Immature natural killer cell (primary cell): Measurements from ENCODE around the gene RASIP1. TPM values are rescaled to one million over a fixed set of nuclear protein-coding genes. Genes with fewer than 3 reads are reported as not detected.

Experiments
- DNase-seq, 3 donors: peaks; one replicate each; pipeline ENCODE4 v3.0.0; 2022; ENCODE audit warnings: mixed read lengths in 1 of 3
- H3K27ac Mint-ChIP-seq, 6 donors: one replicate each; pipeline ENCODE4 v1.8.0; 2020; ENCODE audit warnings: mixed read lengths in 6 of 6, mild to moderate bottlenecking in 5 of 6, inconsistent platforms in 4 of 6, moderate library complexity in 3 of 6
- H3K27me3 Mint-ChIP-seq, 3 donors: one replicate each; pipeline ENCODE4 v1.8.0; 2020 to 2021; ENCODE audit warnings: low read depth in 3 of 3, mild to moderate bottlenecking in 3 of 3, mixed read lengths in 3 of 3, moderate library complexity in 3 of 3, inconsistent platforms in 1 of 3
- H3K36me3 Mint-ChIP-seq, 3 donors: one replicate each; pipeline ENCODE4 v1.8.0; 2020; ENCODE audit warnings: mixed read lengths in 3 of 3, inconsistent platforms in 2 of 3, mild to moderate bottlenecking in 2 of 3
- H3K4me1 Mint-ChIP-seq, 2 donors: one replicate each; pipeline ENCODE4 v1.8.0; 2020; ENCODE audit warnings: inconsistent platforms in 2 of 2, mild to moderate bottlenecking in 2 of 2, mixed read lengths in 2 of 2, moderate library complexity in 1 of 2
- H3K4me3 Mint-ChIP-seq, 5 donors: one replicate each; pipeline ENCODE4 v1.8.0; 2020; ENCODE audit warnings: mild to moderate bottlenecking in 5 of 5, mixed read lengths in 5 of 5, inconsistent platforms in 3 of 5, moderate library complexity in 3 of 5
- H3K9me3 Mint-ChIP-seq, 6 donors: one replicate each; pipeline ENCODE4 v1.8.0; 2020; ENCODE audit warnings: mild to moderate bottlenecking in 6 of 6, mixed read lengths in 6 of 6, inconsistent platforms in 4 of 6, moderate library complexity in 3 of 6
- polyA plus RNA-seq, 3 donors: library from polyadenylated mRNA; unstranded; fragments of 300-500 nt; fragmentation: Illumina TruSeq; gene quantifications; one replicate each; pipeline ENCODE4 v1.2.3, GENCODE V29; 2021

The RASIP1 gene
- polyA plus RNA-seq, 3 donors from 2014 or later: 0.10 TPM; not detected in 2

DNA sequence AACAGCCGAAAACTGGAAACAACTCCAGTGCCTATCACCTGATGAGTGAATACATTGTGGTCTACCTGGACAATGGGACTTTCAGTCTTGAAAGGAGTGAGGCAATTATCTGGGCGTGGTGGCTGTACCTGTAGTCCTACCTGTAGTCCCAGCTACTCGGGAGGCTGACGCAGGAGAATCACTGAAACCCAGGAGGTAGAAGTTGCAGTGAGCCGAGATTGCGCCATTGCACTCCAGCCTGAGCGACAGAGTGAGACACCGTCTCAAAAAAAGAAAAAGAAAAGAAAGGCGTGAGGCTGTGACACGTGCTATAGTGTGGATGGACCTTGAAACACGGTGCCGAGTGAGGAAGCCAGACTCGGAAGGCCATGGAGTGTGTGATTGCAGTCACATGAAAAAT, 63.5 kb downstream of the RASIP1 start:
- no peak for DNase-seq
- H3K4me1 Mint-ChIP-seq: peaks cover 8% of the 10 kb centered on the region in 2 donors
- peaks cover 0 to 3% (median 3%) of the 10 kb centered on the region in 3 donors for H3K27me3 Mint-ChIP-seq
- no peaks in the 10 kb centered on the region for H3K36me3 Mint-ChIP-seq
- peak overlapping the region in 2 of 6 donors; percentile 3 to 49 for H3K27ac Mint-ChIP-seq
- H3K4me3 Mint-ChIP-seq: no peak overlapping the region
- H3K9me3 Mint-ChIP-seq: no peaks in the 10 kb centered on the region

GRCh38 chr19:48676487-48676886, 63.9 kb downstream of the RASIP1 start:
- Mint-ChIP-seq H3K4me3 (no peak overlapping the region), H3K27me3 (peaks cover 0 to 3% (median 3%) of the 10 kb centered on the region in 3 donors), H3K27ac (no peak overlapping the region), H3K9me3 (no peaks in the 10 kb centered on the region), H3K36me3 (no peaks in the 10 kb centered on the region), H3K4me1 (peaks cover 8% of the 10 kb centered on the region in 2 donors)
- DNase-seq: no peak

- peak; percentile 65 to 76 (median 66) for DNase-seq
- Mint-ChIP-seq H3K27me3 (peaks cover 0 to 3% (median 3%) of the 10 kb centered on the region in 3 donors), H3K4me1 (peaks cover 5 to 8% of the 10 kb centered on the region in 2 donors), H3K36me3 (no peaks in the 10 kb centered on the region), H3K4me3 (no peak overlapping the region), H3K9me3 (no peaks in the 10 kb centered on the region), H3K27ac (peak overlapping the region in 2 of 6 donors; percentile 18 to 67)
Measured at GRCh38 chr19:48674921-48675824, 65.2 kb downstream of the RASIP1 start.

DNA sequence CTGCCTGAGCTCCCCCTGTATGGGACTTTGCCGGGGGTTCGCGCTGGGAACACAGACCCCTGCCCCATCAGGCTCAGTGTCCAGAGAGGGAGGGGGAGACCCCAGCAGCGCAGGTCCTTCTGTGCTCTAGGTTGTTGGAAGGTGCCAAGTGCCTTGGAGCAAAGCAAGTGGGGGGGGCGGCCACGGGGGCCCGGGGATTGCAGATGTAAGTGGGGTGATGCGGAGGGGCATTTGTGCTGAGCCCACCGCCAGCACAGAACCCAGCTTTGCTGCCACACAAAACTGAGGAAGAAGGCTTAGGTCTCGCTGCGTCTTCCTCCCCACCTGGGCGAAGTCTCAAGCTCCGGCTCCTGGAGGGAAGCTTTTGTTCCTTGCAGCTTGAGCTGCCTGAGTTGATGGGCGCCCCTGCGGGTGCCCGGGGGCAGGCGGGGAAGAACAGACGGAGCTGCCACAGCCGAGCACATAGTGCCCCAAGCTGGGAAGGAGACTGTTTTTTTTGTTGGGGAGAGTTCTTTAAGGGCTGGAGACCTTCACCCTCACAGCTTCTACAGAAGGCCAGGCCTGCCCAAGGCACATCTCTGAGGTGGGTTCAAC, 66.1 kb downstream of the RASIP1 start:
- no peak for DNase-seq
- Mint-ChIP-seq H3K36me3 (no peaks in the 10 kb centered on the region), H3K4me3 (no peak overlapping the region), H3K27ac (no peak overlapping the region), H3K27me3 (peaks cover 3 to 9% (median 7%) of the 10 kb centered on the region in 3 donors), H3K4me1 (peaks cover 8 to 11% of the 10 kb centered on the region in 2 donors), H3K9me3 (peaks cover 0 to 4% (median 0%) of the 10 kb centered on the region in 6 donors)

DNA sequence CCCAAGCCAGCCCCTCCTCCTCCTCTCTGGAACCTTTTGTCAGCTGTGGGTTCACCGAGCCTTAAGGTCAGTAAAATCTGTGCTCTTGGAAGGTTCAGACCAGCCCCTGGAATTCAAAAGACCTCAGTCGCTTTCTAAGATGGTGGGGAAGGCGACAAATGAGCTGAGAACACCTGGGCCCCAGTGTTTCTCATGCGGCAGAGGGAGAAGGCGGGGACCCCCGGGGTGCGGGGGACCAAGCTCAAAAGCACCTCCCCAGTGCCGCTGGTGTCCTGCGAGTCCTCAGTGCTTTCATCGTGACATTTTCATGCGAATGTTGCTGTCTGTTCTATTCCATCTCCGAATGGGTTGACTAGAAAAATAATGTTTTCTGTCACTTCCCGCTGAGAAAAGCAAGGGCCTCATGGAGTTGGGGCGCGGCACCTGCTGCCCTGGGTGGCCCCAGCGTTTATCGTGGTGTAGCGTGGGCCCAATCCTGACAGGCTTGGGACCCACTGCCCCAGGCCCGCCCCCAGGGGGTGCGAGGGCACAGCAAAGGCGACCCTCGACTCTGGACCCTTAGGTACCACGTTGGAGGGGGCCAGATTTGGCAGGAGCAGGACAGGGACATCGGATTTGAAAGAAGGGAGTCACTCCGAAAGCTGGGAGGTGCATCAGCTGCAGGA, 66.8 kb downstream of the RASIP1 start:
- Mint-ChIP-seq H3K27me3 (peaks cover 3 to 12% (median 9%) of the 10 kb centered on the region in 3 donors), H3K4me3 (no peak overlapping the region), H3K4me1 (peaks cover 12 to 14% of the 10 kb centered on the region in 2 donors), H3K27ac (no peak overlapping the region), H3K36me3 (no peaks in the 10 kb centered on the region), H3K9me3 (peaks cover 0 to 4% (median 0%) of the 10 kb centered on the region in 6 donors)
- DNase-seq: no peak

- peaks cover 3 to 12% (median 9%) of the 10 kb centered on the region in 3 donors for H3K27me3 Mint-ChIP-seq
- DNase-seq: no peak
- peaks cover 12 to 14% of the 10 kb centered on the region in 2 donors for H3K4me1 Mint-ChIP-seq
- no peaks in the 10 kb centered on the region for H3K36me3 Mint-ChIP-seq
- no peak within 1 kb of the TSS for H3K4me3 Mint-ChIP-seq
- peaks cover 0 to 4% (median 0%) of the 10 kb centered on the region in 6 donors for H3K9me3 Mint-ChIP-seq
- no peak within 1 kb of the TSS for H3K27ac Mint-ChIP-seq
Measured at GRCh38 chr19:48672994-48673393, 67.4 kb downstream of the RASIP1 start, which contains the start of gene NTN5. TSS of gene NTN5 (minus strand) at chr19:48673017. CDS start at chr19:48670986, 2,031 bp downstream.

- Mint-ChIP-seq H3K9me3 (peaks cover 0 to 4% (median 0%) of the 10 kb centered on the region in 6 donors), H3K4me3 (no peak overlapping the region), H3K36me3 (no peaks in the 10 kb centered on the region), H3K4me1 (peaks cover 12 to 14% of the 10 kb centered on the region in 2 donors), H3K27me3 (peaks cover 3 to 16% (median 9%) of the 10 kb centered on the region in 3 donors), H3K27ac (no peak overlapping the region)
- DNase-seq: no peak
Measured at GRCh38 chr19:48671446-48671995, 68.9 kb downstream of the RASIP1 start.

DNA sequence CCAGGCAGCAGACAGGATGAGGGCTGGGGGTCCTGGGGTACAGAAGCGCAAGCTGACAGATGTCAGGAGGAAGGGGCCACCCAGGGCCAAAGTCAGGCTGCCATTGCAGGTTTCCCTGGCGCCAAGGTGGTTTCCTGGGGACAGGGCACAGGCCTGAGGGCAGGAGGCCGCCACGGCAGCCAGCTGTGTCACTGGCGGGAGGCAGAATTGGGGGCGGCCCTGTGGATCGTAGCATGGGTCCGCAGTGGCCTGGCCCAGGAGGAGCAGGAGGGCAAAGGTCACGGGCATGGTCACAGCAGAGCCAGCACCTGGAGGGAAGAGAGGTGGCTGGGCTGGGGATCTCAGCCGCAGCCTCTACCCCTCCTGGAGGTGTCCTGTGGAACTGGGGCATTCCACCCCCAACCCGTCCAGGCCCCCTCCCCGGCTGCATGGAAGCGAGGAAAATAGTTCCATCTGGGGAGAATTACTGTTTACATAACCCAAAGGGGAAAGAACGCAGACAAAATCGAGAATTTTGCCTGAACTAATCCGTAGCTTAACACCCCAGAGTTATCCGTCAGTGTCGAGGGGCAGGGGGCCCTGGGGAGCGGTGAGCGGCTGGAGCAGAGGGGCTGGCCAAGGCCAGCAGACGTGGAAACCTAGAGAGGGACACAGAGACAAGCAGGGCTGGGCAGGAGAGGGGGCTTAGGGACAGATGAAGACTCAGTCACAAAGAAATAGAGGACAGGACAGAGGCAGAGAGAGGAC, 69.5 kb downstream of the RASIP1 start:
- H3K4me1 Mint-ChIP-seq: peaks cover 12 to 14% of the 10 kb centered on the region in 2 donors
- peaks cover 0 to 4% (median 0%) of the 10 kb centered on the region in 6 donors for H3K9me3 Mint-ChIP-seq
- DNase-seq: no peak
- H3K27me3 Mint-ChIP-seq: peaks cover 3 to 16% (median 9%) of the 10 kb centered on the region in 3 donors
- H3K36me3 Mint-ChIP-seq: no peaks in the 10 kb centered on the region
- H3K27ac Mint-ChIP-seq: no peak overlapping the region
- H3K4me3 Mint-ChIP-seq: no peak overlapping the region

Other genes with a start within 250 kb of the RASIP1 start
- not detected for gene LMTK3, start 228.8 kb downstream of the RASIP1 start, polyA plus RNA-seq
- not detected for gene SULT2B1, start 188.4 kb downstream of the RASIP1 start, polyA plus RNA-seq
- gene SPACA4, start 133.9 kb downstream of the RASIP1 start, polyA plus RNA-seq: not detected
- not detected for gene FAM83E, start 125.5 kb downstream of the RASIP1 start, polyA plus RNA-seq
- gene RPL18, start 121.4 kb downstream of the RASIP1 start, polyA plus RNA-seq: 1,000 to 10,000 TPM in 1 of 3 donors, 100 to 1,000 TPM in 2; 938 to 1,525 (median 950) TPM
- gene SPHK2, start 121.1 kb downstream of the RASIP1 start, polyA plus RNA-seq: 10 to 100 TPM; 10.5 to 14.5 (median 14.1) TPM
- 10 to 100 TPM; 23.6 to 65.1 (median 26.3) TPM for gene DBP, start 103.2 kb downstream of the RASIP1 start, polyA plus RNA-seq
- 10 to 100 TPM in 1 of 3 donors, 1 to 10 TPM in 2; 1.8 to 16.4 (median 3.6) TPM for gene CA11, start 94.4 kb downstream of the RASIP1 start, polyA plus RNA-seq
- gene NTN5, start 67.6 kb downstream of the RASIP1 start, polyA plus RNA-seq: under 1 TPM in 1 of 3 donors, not detected in 2; 0.46 TPM
- gene FUT2, start 44.6 kb downstream of the RASIP1 start, polyA plus RNA-seq: under 1 TPM in 1 of 3 donors, not detected in 2; 0.21 TPM
- gene MAMSTR, start 20.9 kb downstream of the RASIP1 start, polyA plus RNA-seq: 1 to 10 TPM in 1 of 3 donors, under 1 TPM in 1, not detected in 1; 0.17 to 1.1 TPM
- gene IZUMO1, start 6.3 kb upstream of the RASIP1 start, polyA plus RNA-seq: not detected
- gene FUT1, start 12.0 kb upstream of the RASIP1 start, polyA plus RNA-seq: not detected
- gene FGF21, start 14.9 kb upstream of the RASIP1 start, polyA plus RNA-seq: not detected
- gene BCAT2, start 70.4 kb upstream of the RASIP1 start, polyA plus RNA-seq: 10 to 100 TPM; 18.0 to 21.3 (median 19.9) TPM
- not detected for gene HSD17B14, start 95.9 kb upstream of the RASIP1 start, polyA plus RNA-seq
- 1 to 10 TPM; 3.0 to 5.9 (median 4.8) TPM for gene PLEKHA4, start 128.0 kb upstream of the RASIP1 start, polyA plus RNA-seq
- gene PPP1R15A, start 131.8 kb upstream of the RASIP1 start, polyA plus RNA-seq: 100 to 1,000 TPM in 1 of 3 donors, 10 to 100 TPM in 2; 41.7 to 149 (median 48.8) TPM
- gene TULP2, start 158.1 kb upstream of the RASIP1 start, polyA plus RNA-seq: not detected
- 100 to 1,000 TPM in 1 of 3 donors, 10 to 100 TPM in 2; 76.7 to 219 (median 89.7) TPM for gene NUCB1, start 159.7 kb upstream of the RASIP1 start, polyA plus RNA-seq
- gene DHDH, start 193.1 kb upstream of the RASIP1 start, polyA plus RNA-seq: 1 to 10 TPM in 1 of 3 donors, not detected in 2; 1.3 TPM
- 100 to 1,000 TPM in 2 of 3 donors, 10 to 100 TPM in 1; 88.6 to 137 (median 106) TPM for gene BAX, start 214.3 kb upstream of the RASIP1 start, polyA plus RNA-seq
- gene FTL, start 224.7 kb upstream of the RASIP1 start, polyA plus RNA-seq: 1,000 to 10,000 TPM; 3,472 to 4,403 (median 4,065) TPM